ENCODE data around the gene CNN1. TPM values are rescaled to one million over a fixed set of nuclear protein-coding genes. Genes with fewer than 3 reads are reported as not detected.
A peak's percentile ranks its signal among the peaks of the same experiment; 100 is the strongest.

The CNN1 gene
- total RNA-seq: not detected
- polyA plus RNA-seq: not detected
- 0 reads per million in 6 experiments for total RNA-seq

GRCh38 chr19:11538232-11539036 is at the start of gene CNN1:
Gene CNN1, plus strand, starts transcription at chr19:11538851. Its CDS starts 77 bp downstream, at chr19:11538928.
- ATAC-seq: no peak
- Mint-ChIP-seq H3K4me3 (peak within 1 kb of the TSS in 1 of 10 donors; percentile 10), H3K27me3 (peaks cover 4 to 39% (median 15%) of the 10 kb centered on the region in 5 donors), H3K4me1 (peaks cover 4 to 26% (median 13%) of the 10 kb centered on the region in 4 donors), H3K36me3 (no peaks in the 10 kb centered on the region), H3K27ac (peak within 1 kb of the TSS in 1 of 10 donors; percentile 56), H3K9me3 (no peaks in the 10 kb centered on the region)
- DNase-seq: no peak
- POLR2A ChIA-PET: no interaction called here

GRCh38 chr19:11489378-11489777 is 49.3 kb upstream of the CNN1 start:
- DNase-seq: no peak
- Mint-ChIP-seq H3K4me1 (peaks cover 0 to 1% (median 0%) of the 10 kb centered on the region in 4 donors), H3K36me3 (peaks cover 0 to 34% (median 6%) of the 10 kb centered on the region in 3 donors), H3K27ac (peak overlapping the region in 1 of 10 donors; percentile 43), H3K9me3 (peaks cover 0 to 2% (median 0%) of the 10 kb centered on the region in 9 donors), H3K27me3 (no peaks in the 10 kb centered on the region), H3K4me3 (peak overlapping the region in 1 of 10 donors; percentile 14)
- no peak for ATAC-seq
- POLR2A ChIA-PET: no interaction called here

- Mint-ChIP-seq H3K27ac (no peak overlapping the region), H3K36me3 (peaks cover 0 to 18% (median 12%) of the 10 kb centered on the region in 3 donors), H3K4me1 (peaks cover 0 to 2% (median 0%) of the 10 kb centered on the region in 4 donors), H3K27me3 (no peaks in the 10 kb centered on the region), H3K9me3 (peaks cover 0 to 2% (median 0%) of the 10 kb centered on the region in 9 donors), H3K4me3 (no peak overlapping the region)
- no peak for DNase-seq
- ATAC-seq: no peak
- POLR2A ChIA-PET: interaction anchor here (1.3 kb wide), 1 partner anchor 12 kb away, joined by 3 read pairs; no protein-coding TSS in a partner anchor
Measured at GRCh38 chr19:11494634-11495285, 43.9 kb upstream of the CNN1 start.

GRCh38 chr19:11495481-11495880 is 43.2 kb upstream of the CNN1 start:
- H3K4me3 Mint-ChIP-seq: no peak overlapping the region
- no peak overlapping the region for H3K27ac Mint-ChIP-seq
- peaks cover 0 to 2% (median 0%) of the 10 kb centered on the region in 9 donors for H3K9me3 Mint-ChIP-seq
- H3K4me1 Mint-ChIP-seq: peaks cover 0 to 2% (median 0%) of the 10 kb centered on the region in 4 donors
- H3K36me3 Mint-ChIP-seq: peaks cover 0 to 13% (median 12%) of the 10 kb centered on the region in 3 donors
- ATAC-seq (no peak), DNase-seq (no peak)
- POLR2A ChIA-PET: interaction anchor here (0.6 to 1.3 kb wide), 2 partner anchors 11 to 1047 kb away, joined by 3 read pairs; no protein-coding TSS in a partner anchor
- H3K27me3 Mint-ChIP-seq: no peaks in the 10 kb centered on the region

- Mint-ChIP-seq H3K9me3 (peaks cover 0 to under 1% (median 0%) of the 10 kb centered on the region in 9 donors), H3K4me1 (peaks cover 0 to 3% (median 0%) of the 10 kb centered on the region in 4 donors), H3K27me3 (no peaks in the 10 kb centered on the region), H3K36me3 (peaks cover 0 to 11% (median 9%) of the 10 kb centered on the region in 3 donors), H3K27ac (no peak overlapping the region), H3K4me3 (no peak overlapping the region)
- POLR2A ChIA-PET: interaction anchor here (0.6 to 1.3 kb wide), 2 partner anchors 11 to 1048 kb away, joined by 3 read pairs; no protein-coding TSS in a partner anchor
- ATAC-seq (no peak), DNase-seq (no peak)
Measured at GRCh38 chr19:11495885-11496284, 42.8 kb upstream of the CNN1 start.

GRCh38 chr19:11496391-11497163 is 42.1 kb upstream of the CNN1 start:
- H3K27ac Mint-ChIP-seq: no peak overlapping the region
- no peaks in the 10 kb centered on the region for H3K9me3 Mint-ChIP-seq
- H3K27me3 Mint-ChIP-seq: no peaks in the 10 kb centered on the region
- DNase-seq (peak; percentile 34 to 78 (median 56)), ATAC-seq (peak; percentile 65 to 84)
- peaks cover 0 to 4% (median 0%) of the 10 kb centered on the region in 4 donors for H3K4me1 Mint-ChIP-seq
- H3K4me3 Mint-ChIP-seq: no peak overlapping the region
- H3K36me3 Mint-ChIP-seq: peaks cover 0 to 11% (median 10%) of the 10 kb centered on the region in 3 donors
- POLR2A ChIA-PET: interaction anchor here (1.3 kb wide), 1 partner anchor 10 kb away, joined by 3 read pairs; no protein-coding TSS in a partner anchor

- DNase-seq: no peak
- no peaks in the 10 kb centered on the region for H3K9me3 Mint-ChIP-seq
Measured at GRCh38 chr19:11499220-11499726, 39.4 kb upstream of the CNN1 start.

GRCh38 chr19:11499890-11500420 is 38.7 kb upstream of the CNN1 start:
- no peak for ATAC-seq
- Mint-ChIP-seq H3K27me3 (no peaks in the 10 kb centered on the region), H3K9me3 (no peaks in the 10 kb centered on the region), H3K36me3 (peaks cover 0 to 9% (median 8%) of the 10 kb centered on the region in 3 donors), H3K4me3 (no peak overlapping the region), H3K27ac (no peak overlapping the region), H3K4me1 (peaks cover 7 to 9% (median 7%) of the 10 kb centered on the region in 4 donors)
- DNase-seq: no peak
- POLR2A ChIA-PET: interaction anchor here (0.7 kb wide), 1 partner anchor 568 kb away, joined by 3 read pairs; no protein-coding TSS in a partner anchor

More at GRCh38 chr19:11499220-11499726, 39.4 kb upstream of the CNN1 start:
- Mint-ChIP-seq H3K27ac (no peak overlapping the region), H3K4me3 (no peak overlapping the region), H3K27me3 (no peaks in the 10 kb centered on the region), H3K4me1 (peaks cover under 1 to 4% (median 1%) of the 10 kb centered on the region in 4 donors), H3K36me3 (peaks cover 0 to 11% (median 10%) of the 10 kb centered on the region in 3 donors)
- ATAC-seq: no peak
- POLR2A ChIA-PET: interaction anchor here (0.7 kb wide), 1 partner anchor 568 kb away, joined by 3 read pairs; no protein-coding TSS in a partner anchor

- Mint-ChIP-seq H3K36me3 (peaks cover 0 to 6% (median 2%) of the 10 kb centered on the region in 3 donors), H3K27ac (peak overlapping the region; percentile 34 to 98 (median 93))
- POLR2A ChIA-PET: no interaction called here
Measured at GRCh38 chr19:11504502-11505031, 34.1 kb upstream of the CNN1 start.

GRCh38 chr19:11505032-11505503 is 33.6 kb upstream of the CNN1 start:
- POLR2A ChIA-PET: interaction anchor here (0.6 to 2.3 kb wide), 6 partner anchors 14 to 764 kb away, joined by 3 to 8 read pairs (median 4); partner anchors contain the start of gene SWSAP1

More at GRCh38 chr19:11504502-11505031, 34.1 kb upstream of the CNN1 start:
- Mint-ChIP-seq H3K9me3 (no peaks in the 10 kb centered on the region), H3K27me3 (peaks cover 0 to 2% (median 0%) of the 10 kb centered on the region in 5 donors), H3K4me3 (peak overlapping the region; percentile 78 to 96 (median 88)), H3K4me1 (peaks cover 9 to 15% (median 12%) of the 10 kb centered on the region in 4 donors)
- DNase-seq: no peak
- ATAC-seq: peak in 1 of 2 donors; percentile 7

More at GRCh38 chr19:11505032-11505503, 33.6 kb upstream of the CNN1 start:
- Mint-ChIP-seq H3K27ac (peak overlapping the region; percentile 34 to 98 (median 93)), H3K27me3 (peaks cover 0 to 2% (median 0%) of the 10 kb centered on the region in 5 donors), H3K9me3 (no peaks in the 10 kb centered on the region), H3K36me3 (peaks cover 0 to 6% (median 2%) of the 10 kb centered on the region in 3 donors), H3K4me1 (peaks cover 9 to 15% (median 12%) of the 10 kb centered on the region in 4 donors), H3K4me3 (peak overlapping the region; percentile 78 to 96 (median 88))
- peak; percentile 91 to 98 (median 96) for DNase-seq
- ATAC-seq: peak; percentile 93
